ENCODE measurements around the gene GNG3. TPM values are rescaled to one million over a fixed set of nuclear protein-coding genes. Genes with fewer than 3 reads are reported as not detected.
"Not testable (repeated sequence)": the region's sequence is repeated elsewhere in the genome, so short reads cannot be mapped to it uniquely, and the experiment has no call there.

GNG3 gene
- total RNA-seq, 4 donors from 2014 or later: 0.65 to 1.5 (median 1.0) TPM

DNA sequence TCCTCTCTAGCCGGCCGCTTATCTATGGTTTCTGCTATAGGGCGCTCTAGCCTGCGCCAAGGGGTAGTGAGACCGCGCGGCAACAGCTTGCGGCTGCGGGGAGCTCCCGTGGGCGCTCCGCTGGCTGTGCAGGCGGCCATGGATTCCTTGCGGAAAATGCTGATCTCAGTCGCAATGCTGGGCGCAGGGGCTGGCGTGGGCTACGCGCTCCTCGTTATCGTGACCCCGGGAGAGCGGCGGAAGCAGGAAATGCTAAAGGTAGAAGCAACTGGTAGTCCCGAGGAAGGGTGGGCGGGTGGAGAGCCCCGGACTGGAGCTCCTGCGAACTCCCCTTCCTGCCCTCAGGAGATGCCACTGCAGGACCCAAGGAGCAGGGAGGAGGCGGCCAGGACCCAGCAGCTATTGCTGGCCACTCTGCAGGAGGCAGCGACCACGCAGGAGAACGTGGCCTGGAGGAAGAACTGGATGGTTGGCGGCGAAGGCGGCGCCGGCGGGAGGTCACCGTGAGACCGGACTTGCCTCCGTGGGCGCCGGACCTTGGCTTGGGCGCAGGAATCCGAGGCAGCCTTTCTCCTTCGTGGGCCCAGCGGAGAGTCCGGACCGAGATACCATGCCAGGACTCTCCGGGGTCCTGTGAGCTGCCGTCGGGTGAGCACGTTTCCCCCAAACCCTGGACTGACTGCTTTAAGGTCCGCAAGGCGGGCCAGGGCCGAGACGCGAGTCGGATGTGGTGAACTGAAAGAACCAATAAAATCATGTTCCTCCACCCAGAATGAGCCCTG is 35.7 kb upstream of the GNG3 start, which contains the start of the genes LBHD1 and UQCC3:
LBHD1 (minus strand) TSS at position 660 of the 782 bp plus-strand sequence. CDS start 2,236 bp downstream, outside the sequence.
UQCC3 (plus strand) TSS at position 66 of the 782 bp plus-strand sequence; CDS start at position 139, 73 bp downstream.
- WGBS: 3% methylated on average over 18 of the region's 59 CpGs
- intact Hi-C loops (cut with DNase I): no loop called here
- Histone ChIP-seq H3K27me3 (no peaks in the 10 kb centered on the region), H3K4me1 (peaks cover 34 to 64% (median 49%) of the 10 kb centered on the region in 4 donors), H3K36me3 (peaks cover 9 to 42% (median 36%) of the 10 kb centered on the region in 4 donors), H3K4me3 (peak within 1 kb of the TSS; percentile 68 to 90 (median 80)), H3K27ac (replicated peaks in 1 of 4) (peak within 1 kb of the TSS; percentile 87 to 94 (median 90)), H3K9me3 (no peaks in the 10 kb centered on the region)
- peak; percentile 94 for DNase-seq (ENCODE audit: extremely low spot score)
- TF ChIP-seq, protein P1, sequence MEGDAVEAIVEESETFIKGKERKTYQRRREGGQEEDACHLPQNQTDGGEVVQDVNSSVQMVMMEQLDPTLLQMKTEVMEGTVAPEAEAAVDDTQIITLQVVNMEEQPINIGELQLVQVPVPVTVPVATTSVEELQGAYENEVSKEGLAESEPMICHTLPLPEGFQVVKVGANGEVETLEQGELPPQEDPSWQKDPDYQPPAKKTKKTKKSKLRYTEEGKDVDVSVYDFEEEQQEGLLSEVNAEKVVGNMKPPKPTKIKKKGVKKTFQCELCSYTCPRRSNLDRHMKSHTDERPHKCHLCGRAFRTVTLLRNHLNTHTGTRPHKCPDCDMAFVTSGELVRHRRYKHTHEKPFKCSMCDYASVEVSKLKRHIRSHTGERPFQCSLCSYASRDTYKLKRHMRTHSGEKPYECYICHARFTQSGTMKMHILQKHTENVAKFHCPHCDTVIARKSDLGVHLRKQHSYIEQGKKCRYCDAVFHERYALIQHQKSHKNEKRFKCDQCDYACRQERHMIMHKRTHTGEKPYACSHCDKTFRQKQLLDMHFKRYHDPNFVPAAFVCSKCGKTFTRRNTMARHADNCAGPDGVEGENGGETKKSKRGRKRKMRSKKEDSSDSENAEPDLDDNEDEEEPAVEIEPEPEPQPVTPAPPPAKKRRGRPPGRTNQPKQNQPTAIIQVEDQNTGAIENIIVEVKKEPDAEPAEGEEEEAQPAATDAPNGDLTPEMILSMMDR (IDR thresholded peaks at IDR 0.05): no peak
- TF ChIP-seq POLR2AphosphoS5 (IDR thresholded peaks at IDR 0.05) (peak; percentile 77 to 79), POLR2A (IDR thresholded peaks at IDR 0.05; ENCODE audit: low read depth) (peak; percentile 19), EP300 (IDR thresholded peaks at IDR 0.05) (no peak)

DNA sequence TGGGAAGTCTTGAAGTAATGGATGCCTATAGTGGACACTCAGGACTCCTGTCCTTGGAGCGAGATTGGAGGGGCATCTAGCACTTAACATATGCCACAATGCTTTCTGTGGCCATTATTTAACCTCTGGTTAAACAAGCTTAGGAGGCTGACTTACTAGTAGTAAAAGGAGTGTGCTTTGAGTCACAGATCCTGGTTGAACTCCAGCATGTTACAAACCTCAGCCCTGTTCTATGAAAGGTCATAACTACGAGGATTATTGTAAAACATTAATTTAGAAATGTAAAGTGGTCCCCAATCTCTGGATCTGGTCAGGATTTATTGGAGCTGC is 34.3 kb upstream of the GNG3 start:
- no peaks in the 10 kb centered on the region for H3K27me3 ChIP-seq
- peak overlapping the region in 3 of 4 donors; percentile 89 to 94 (median 92) for H3K27ac ChIP-seq (replicated peaks in 1 of 4)
- intact Hi-C loops (cut with DNase I): no loop called here
- TF ChIP-seq POLR2AphosphoS5 (IDR thresholded peaks at IDR 0.05) (no peak), POLR2A (IDR thresholded peaks at IDR 0.05; ENCODE audit: low read depth) (no peak), EP300 (IDR thresholded peaks at IDR 0.05) (no peak)
- TF ChIP-seq, protein P1 (IDR thresholded peaks at IDR 0.05): no peak
- H3K4me1 ChIP-seq: peaks cover 30 to 64% (median 49%) of the 10 kb centered on the region in 4 donors
- no peak for DNase-seq (ENCODE audit: extremely low spot score)
- H3K36me3 ChIP-seq: peaks cover 20 to 48% (median 44%) of the 10 kb centered on the region in 4 donors
- H3K9me3 ChIP-seq: no peaks in the 10 kb centered on the region
- WGBS: 79% methylated on average over 2 of the region's 2 CpGs
- H3K4me3 ChIP-seq: no peak overlapping the region

DNA sequence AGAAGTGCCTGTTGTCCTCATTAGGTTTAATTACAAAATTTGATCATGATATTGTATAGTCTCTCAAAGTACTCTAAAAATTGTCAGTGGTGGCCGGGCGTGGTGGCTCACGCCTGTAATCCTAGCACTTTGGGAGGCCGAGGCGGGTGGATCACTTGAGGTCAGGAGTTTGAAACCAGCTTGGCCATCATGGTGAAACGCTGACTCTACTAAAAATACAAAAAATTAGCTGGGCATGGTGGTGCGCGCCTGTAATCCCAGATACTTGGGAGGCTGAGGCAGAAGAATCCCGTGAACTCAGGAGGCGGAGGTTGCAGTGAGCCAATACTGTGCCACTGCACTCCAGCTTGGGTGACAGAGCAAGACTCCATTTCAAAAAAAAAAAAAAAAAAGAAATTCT is 32.1 kb upstream of the GNG3 start:
- Histone ChIP-seq H3K4me1 (peaks cover 36 to 64% (median 57%) of the 10 kb centered on the region in 4 donors), H3K36me3 (peaks cover 20 to 48% (median 45%) of the 10 kb centered on the region in 4 donors)
- intact Hi-C loops (cut with DNase I); H3K9me3 ChIP-seq; DNase-seq (ENCODE audit: extremely low spot score); H3K27ac ChIP-seq (replicated peaks in 1 of 4); H3K4me3 ChIP-seq; H3K27me3 ChIP-seq: not testable (repeated sequence)
- WGBS: 93% methylated on average over 10 of the region's 10 CpGs

DNA sequence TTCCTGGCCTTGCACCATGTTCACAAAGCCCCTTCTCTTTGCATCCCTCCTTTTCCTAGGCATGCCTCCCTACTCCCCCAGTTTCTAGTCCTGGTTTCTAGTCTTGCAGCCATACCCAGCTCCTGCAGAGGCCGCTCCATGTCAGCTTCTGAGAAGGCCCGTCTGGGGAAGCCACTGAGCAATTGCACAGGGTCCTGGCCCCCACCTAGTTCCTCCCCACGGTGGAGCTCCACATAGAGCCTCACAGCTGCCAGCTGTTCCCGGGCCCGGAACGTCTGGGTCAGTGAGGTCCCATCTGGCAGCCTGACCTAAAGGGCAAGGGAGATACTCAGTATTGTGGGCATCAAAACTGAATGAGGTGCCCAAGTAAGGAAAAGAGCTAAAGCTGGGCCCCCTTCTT is 30.8 kb upstream of the GNG3 start:
- Histone ChIP-seq H3K36me3 (peaks cover 20 to 48% (median 45%) of the 10 kb centered on the region in 4 donors), H3K27me3 (no peaks in the 10 kb centered on the region), H3K9me3 (no peaks in the 10 kb centered on the region), H3K27ac (replicated peaks in 1 of 4) (no peak overlapping the region), H3K4me3 (no peak overlapping the region), H3K4me1 (peaks cover 35 to 68% (median 55%) of the 10 kb centered on the region in 4 donors)
- no peak for DNase-seq (ENCODE audit: extremely low spot score)
- intact Hi-C loops (cut with DNase I): no loop called here
- WGBS: 51% methylated on average over 6 of the region's 6 CpGs
- TF ChIP-seq, protein P1 (IDR thresholded peaks at IDR 0.05): no peak

DNA sequence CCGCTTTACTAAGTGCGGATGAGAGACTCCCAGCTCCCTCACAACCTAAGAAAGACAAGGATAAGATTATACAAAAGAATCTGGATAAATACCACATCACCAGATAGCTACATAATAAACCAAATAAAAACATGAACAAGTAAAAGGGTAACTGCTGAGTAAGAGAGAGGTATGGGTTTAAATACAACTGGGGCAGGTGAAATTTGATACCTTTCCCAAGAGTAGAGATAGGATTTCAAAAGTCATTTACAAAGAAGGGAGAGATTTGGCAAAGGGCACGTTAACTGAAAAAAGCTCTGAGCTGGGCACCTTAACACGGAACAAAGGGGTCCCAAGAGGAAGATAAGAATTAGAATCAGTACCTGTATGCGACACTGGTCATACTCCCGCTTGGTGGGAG is 30.3 kb upstream of the GNG3 start:
- H3K4me3 ChIP-seq: no peak overlapping the region
- intact Hi-C loops (cut with DNase I): no loop called here
- H3K9me3 ChIP-seq: no peaks in the 10 kb centered on the region
- TF ChIP-seq EP300 (IDR thresholded peaks at IDR 0.05): no peak
- TF ChIP-seq POLR2A (IDR thresholded peaks at IDR 0.05; ENCODE audit: low read depth): no peak
- TF ChIP-seq, protein P1 (IDR thresholded peaks at IDR 0.05): no peak
- no peak for TF ChIP-seq POLR2AphosphoS5 (IDR thresholded peaks at IDR 0.05)
- H3K36me3 ChIP-seq: peaks cover 20 to 48% (median 45%) of the 10 kb centered on the region in 4 donors
- H3K4me1 ChIP-seq: peaks cover 36 to 65% (median 54%) of the 10 kb centered on the region in 4 donors
- peak overlapping the region in 1 of 4 donors; percentile 94 for H3K27ac ChIP-seq (replicated peaks in 1 of 4)
- DNase-seq (ENCODE audit: extremely low spot score): no peak
- H3K27me3 ChIP-seq: no peaks in the 10 kb centered on the region
- 79% methylated on average over 6 of the region's 6 CpGs for WGBS
